ENCODE data around the gene HORMAD2. TPM values are rescaled to one million over a fixed set of nuclear protein-coding genes. Genes with fewer than 3 reads are reported as not detected.
"Not testable (repeated sequence)": the region's sequence is repeated elsewhere in the genome, so short reads cannot be mapped to it uniquely, and the experiment has no call there.

HORMAD2 gene
- polyA plus RNA-seq, 4 donors: not detected

DNA sequence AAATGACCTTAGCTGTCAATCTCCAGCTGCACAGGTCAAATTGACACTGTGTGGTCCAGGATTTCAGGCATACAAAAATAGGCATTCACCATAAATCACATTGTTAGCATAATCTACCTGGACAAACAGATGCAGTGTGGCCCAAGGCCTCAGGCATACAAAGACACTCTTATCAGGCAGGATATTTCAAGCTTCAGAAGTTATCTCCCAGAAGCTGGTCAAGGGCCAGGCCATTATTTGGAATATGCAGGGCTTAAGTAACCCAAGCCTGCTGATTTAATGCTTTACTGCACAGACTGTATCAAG, 25.5 kb upstream of the HORMAD2 start:
- no peak for DNase-seq (ENCODE audit: low read depth in 4 of 4, low spot score in 3 of 4)

DNA sequence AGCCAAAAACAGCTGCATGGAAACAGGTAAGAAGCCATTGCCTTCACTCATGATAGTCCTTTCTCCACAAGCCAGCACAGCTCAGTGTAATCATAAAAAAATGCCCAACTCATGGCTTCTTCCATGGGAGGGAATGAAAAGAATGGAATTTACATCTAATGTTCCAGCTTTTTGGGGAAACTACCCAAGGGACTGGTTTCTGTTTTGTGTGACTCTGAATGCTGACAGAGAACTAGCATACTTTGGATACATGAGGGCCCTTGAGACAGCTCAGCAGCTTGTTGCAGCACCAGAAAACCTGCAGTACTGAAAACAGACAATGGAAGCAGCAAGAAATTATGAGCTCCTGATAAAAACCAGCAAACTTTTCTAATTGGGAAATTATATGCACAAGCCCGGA, 24.2 kb upstream of the HORMAD2 start:
- no peak for DNase-seq (ENCODE audit: low read depth in 4 of 4, low spot score in 3 of 4)

DNA sequence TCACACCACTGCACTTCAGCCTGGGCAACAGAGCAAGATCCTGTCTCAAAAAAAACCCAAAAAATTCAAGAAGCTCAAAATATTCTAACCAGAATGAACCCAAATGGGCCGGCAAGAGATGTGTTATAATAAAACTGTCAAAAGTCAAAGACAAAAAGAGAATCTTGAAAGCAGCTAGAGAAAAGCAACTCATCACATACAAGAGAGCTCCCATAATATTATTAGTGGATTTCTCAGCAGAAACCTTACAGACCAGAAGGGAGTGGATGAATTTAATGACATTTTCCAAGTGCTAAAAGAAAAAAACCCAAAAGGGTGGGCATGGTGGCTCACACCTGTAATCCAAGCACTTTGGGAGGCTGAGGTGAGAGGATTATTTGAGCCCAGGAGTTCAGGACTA, 22.9 kb upstream of the HORMAD2 start:
- DNase-seq (ENCODE audit: low read depth in 4 of 4, low spot score in 3 of 4): no peak

GRCh38 chr22:30059346-30060020, 20.8 kb upstream of the HORMAD2 start:
- not testable (repeated sequence) for DNase-seq (ENCODE audit: low read depth in 4 of 4, low spot score in 3 of 4)

DNA sequence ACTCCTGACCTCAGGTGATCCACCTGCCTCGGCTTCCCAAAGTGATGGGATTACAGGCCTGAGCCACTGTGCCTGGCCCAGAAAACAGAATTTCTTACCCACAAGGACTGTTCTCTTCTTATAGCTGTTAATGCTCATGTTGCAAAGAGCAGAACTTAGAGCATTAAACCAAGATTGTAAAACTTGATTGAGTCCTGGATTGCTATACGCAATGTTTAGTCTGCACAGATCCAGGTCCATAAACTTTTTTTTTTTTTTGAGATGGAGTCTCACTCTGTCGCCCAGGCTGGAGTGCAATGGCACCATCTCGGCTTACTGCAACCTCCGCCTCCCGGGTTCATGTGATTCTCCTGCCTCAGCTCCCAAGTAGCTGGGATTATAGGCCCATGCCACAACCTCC, 19.2 kb upstream of the HORMAD2 start:
- not testable (repeated sequence) for DNase-seq (ENCODE audit: low read depth in 4 of 4, low spot score in 3 of 4)

- DNase-seq (ENCODE audit: low read depth in 4 of 4, low spot score in 3 of 4): no peak
Measured at GRCh38 chr22:30062259-30062658, 18.0 kb upstream of the HORMAD2 start.

- no peak for DNase-seq (ENCODE audit: low read depth in 4 of 4, low spot score in 3 of 4)
Measured at GRCh38 chr22:30062950-30063349, 17.3 kb upstream of the HORMAD2 start.

- DNase-seq (ENCODE audit: low read depth in 4 of 4, low spot score in 3 of 4): no peak
Measured at GRCh38 chr22:30064172-30064571, 16.1 kb upstream of the HORMAD2 start.

DNA sequence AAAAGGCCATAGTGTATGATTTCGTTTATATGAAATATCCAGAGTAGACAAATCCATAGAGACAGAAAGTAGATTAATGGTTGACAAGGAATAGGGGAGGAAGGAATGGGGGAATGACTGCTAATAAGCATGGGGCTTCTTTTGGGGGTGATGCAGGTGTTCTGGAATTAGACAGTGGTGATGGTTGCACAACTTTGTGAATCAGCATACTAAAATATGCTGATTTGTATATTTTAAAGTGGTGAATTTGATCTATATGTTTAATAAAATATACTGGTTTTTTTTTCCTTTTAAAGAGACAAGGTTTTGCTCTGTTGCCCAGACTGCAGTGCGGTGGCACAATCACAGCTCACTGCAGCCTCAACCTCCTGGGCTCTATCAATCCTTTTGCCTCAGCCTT, 6.5 kb upstream of the HORMAD2 start:
- DNase-seq (ENCODE audit: low read depth in 4 of 4, low spot score in 3 of 4): no peak

DNA sequence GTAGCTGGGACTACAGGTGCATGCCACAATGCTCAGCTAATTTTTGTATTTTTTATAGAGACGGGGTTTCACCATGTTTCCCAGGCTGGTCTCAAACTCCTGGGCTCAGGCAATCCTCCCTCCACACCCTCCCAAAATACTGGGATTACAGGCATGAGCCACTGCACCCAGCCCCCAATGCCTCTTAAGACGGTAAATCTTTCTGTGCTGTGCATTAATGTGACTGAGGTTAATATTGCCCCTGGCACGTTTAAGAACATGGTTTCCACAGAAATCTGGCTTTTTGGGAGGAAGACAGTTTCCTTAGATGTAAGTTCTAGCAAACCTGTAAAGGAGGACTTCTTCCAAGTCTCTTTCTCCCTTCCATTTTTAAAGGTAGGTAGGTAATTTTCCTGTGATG, 6.1 kb upstream of the HORMAD2 start:
- no peak for DNase-seq (ENCODE audit: low read depth in 4 of 4, low spot score in 3 of 4)

GRCh38 chr22:30074994-30075393, 5.3 kb upstream of the HORMAD2 start:
- DNase-seq (ENCODE audit: low read depth in 4 of 4, low spot score in 3 of 4): no peak

GRCh38 chr22:30077279-30077880, 2.9 kb upstream of the HORMAD2 start:
- no peak for DNase-seq (ENCODE audit: low read depth in 4 of 4, low spot score in 3 of 4)

GRCh38 chr22:30078320-30079311, 1.6 kb upstream of the HORMAD2 start:
- DNase-seq (ENCODE audit: low read depth in 4 of 4, low spot score in 3 of 4): no peak

GRCh38 chr22:30080805-30081204, 541 bp downstream of the HORMAD2 start:
- no peak for DNase-seq (ENCODE audit: low read depth in 4 of 4, low spot score in 3 of 4)

DNA sequence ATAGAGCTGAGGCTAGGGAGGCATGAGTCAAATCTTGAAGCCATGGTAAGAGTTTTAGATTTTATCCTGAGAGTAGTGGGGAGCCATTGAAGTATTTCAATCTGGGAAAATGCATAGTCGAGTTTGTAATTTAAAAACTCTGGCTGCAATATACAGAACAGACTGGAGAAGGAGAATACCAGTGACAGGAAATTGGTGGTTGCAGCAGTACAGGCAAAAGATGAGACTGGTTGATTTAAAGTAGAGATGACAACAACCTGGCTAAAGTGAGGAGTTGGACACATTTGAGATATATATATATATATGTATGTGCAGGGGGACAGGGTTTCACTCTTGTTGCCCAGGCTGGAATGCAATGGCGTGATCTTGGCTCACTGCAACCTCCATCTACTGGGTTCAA, 6.2 kb downstream of the HORMAD2 start:
- DNase-seq (ENCODE audit: low read depth in 4 of 4, low spot score in 3 of 4): no peak

DNA sequence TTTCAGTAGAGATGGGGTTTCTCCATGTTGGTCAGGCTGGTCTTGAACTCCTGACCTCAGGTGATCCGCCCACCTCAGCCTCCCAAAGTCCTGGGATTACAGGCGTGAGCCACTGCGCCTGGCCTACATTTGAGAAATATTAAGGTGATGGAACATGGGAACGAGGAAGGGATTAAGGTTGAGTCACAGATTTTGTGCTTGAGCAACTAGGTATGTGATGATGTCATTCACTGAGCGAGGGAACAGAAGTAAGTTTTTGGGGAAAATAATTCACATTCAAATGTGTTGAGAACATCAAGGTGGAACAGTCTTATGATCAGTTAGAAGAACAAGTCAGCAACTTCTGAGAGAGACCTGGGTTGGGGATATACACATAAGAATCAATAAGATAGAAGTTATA, 6.8 kb downstream of the HORMAD2 start:
- DNase-seq (ENCODE audit: low read depth in 4 of 4, low spot score in 3 of 4): not testable (repeated sequence)

DNA sequence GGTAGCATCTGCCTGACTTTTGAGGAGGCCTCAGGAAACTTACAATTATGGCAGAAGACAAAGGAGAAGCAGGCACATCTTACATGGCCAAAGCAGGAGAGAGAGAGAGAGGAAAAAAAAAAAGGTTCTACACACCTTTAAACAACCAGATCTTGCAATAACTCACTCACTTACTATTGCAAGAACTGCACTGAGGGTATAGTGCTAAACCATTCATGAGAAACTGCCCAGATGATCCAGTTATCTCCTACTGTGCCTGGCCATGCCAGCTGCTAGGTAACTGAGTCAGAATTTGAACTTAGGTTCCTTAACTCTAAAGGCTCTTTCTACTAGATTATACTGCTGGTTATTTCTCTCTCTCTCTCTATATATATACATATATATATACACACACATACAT, 7.3 kb downstream of the HORMAD2 start:
- DNase-seq (ENCODE audit: low read depth in 4 of 4, low spot score in 3 of 4): no peak

- DNase-seq (ENCODE audit: low read depth in 4 of 4, low spot score in 3 of 4): no peak
Measured at GRCh38 chr22:30088468-30088867, 8.2 kb downstream of the HORMAD2 start.

DNA sequence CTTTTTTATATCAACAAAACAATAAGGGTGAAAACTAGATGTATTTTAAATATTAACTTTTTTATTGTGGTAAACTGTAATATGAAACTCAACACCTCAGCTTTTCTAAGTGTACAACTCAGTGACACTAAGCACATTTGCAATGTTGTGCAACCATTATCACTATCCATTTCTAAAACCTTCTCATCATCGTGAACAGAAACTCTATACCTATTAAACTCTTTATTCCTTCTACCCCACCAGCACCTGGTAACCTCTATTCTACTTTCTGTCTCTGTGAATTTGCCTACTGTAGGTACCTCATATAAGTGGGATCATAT, 9.4 kb downstream of the HORMAD2 start:
- DNase-seq (ENCODE audit: low read depth in 4 of 4, low spot score in 3 of 4): no peak

DNA sequence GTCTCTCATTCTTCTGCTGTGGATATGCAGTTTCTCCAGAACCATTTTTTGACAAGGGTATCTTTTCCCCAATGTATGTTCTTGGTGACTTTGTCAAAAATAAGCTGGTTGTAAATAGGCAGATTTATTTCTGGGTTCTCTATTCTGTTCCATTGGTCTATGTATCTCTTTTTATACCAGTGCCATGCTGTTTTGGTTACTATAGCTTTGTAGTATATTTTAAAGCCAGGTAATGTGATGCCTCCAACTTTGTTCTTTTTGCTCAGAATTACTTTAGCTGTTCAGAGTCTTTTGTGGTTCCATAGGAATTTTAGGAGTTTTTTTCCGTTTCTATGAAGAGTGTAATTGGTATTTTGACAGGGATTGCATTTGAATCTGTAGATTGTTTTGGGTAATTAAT, 12.4 kb downstream of the HORMAD2 start:
- DNase-seq (ENCODE audit: low read depth in 4 of 4, low spot score in 3 of 4): no peak

- no peak for DNase-seq (ENCODE audit: low read depth in 4 of 4, low spot score in 3 of 4)
Measured at GRCh38 chr22:30094804-30095203, 14.5 kb downstream of the HORMAD2 start.

- DNase-seq (ENCODE audit: low read depth in 4 of 4, low spot score in 3 of 4): no peak
Measured at GRCh38 chr22:30097861-30098260, 17.6 kb downstream of the HORMAD2 start.

All from left renal pelvis (tissue), 4 donors.